ENCODE data around the gene WBP11.
"Not testable (repeated sequence)": the region's sequence is repeated elsewhere in the genome, so short reads cannot be mapped to it uniquely, and the experiment has no call there.

DNA sequence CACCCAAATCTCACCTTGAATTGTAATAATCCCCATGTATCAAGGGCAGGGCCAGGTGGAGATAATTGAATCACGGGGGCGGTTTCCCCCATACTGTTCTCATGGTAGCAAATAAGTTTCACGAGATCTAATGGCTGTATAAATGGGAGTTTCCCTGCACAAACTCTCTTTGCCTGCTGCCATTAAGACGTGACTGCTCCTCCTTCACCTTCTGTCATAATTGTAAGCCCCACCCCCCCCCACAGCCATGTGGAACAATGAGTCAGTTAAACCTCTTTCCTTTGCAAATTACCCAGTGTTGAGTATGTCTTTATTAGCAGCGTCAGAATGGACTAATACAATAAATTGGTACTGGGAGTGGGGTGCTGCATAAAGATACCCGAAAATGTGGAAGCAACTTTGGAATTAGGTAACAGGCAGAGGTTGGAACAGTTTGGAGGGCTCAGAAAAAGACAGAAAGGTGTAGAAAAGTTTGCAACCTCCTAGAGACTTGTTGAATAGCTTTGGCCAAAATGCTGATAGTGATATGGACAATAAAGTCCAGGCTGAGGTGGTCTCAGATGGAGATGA, 43.5 kb downstream of the WBP11 start:
- TF ChIP-seq, protein P1, sequence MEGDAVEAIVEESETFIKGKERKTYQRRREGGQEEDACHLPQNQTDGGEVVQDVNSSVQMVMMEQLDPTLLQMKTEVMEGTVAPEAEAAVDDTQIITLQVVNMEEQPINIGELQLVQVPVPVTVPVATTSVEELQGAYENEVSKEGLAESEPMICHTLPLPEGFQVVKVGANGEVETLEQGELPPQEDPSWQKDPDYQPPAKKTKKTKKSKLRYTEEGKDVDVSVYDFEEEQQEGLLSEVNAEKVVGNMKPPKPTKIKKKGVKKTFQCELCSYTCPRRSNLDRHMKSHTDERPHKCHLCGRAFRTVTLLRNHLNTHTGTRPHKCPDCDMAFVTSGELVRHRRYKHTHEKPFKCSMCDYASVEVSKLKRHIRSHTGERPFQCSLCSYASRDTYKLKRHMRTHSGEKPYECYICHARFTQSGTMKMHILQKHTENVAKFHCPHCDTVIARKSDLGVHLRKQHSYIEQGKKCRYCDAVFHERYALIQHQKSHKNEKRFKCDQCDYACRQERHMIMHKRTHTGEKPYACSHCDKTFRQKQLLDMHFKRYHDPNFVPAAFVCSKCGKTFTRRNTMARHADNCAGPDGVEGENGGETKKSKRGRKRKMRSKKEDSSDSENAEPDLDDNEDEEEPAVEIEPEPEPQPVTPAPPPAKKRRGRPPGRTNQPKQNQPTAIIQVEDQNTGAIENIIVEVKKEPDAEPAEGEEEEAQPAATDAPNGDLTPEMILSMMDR (IDR thresholded peaks at IDR 0.05 in 2 of 3, conservative IDR thresholded peaks at IDR 0.05 in 1 of 3; ENCODE audit: borderline replicate concordance in 1 of 3, insufficient read depth in 1 of 3, low read depth in 2 of 3, low read length in 2 of 3): not testable (repeated sequence)
- not testable (repeated sequence) for TF ChIP-seq EGR1 (IDR thresholded peaks at IDR 0.05; ENCODE audit: low read depth); YY1 (IDR thresholded peaks at IDR 0.05; ENCODE audit: extremely low read depth, insufficient replicate concordance, low read depth, low read length); POLR2AphosphoS5 (IDR thresholded peaks at IDR 0.05; ENCODE audit: low read depth, low read length)
